ENCODE data around the gene SPIN2B.
"Not testable (repeated sequence)": the region's sequence is repeated elsewhere in the genome, so short reads cannot be mapped to it uniquely, and the experiment has no call there.

The SPIN2B gene

GRCh38 chrX:57104406-57104805 is 16.9 kb downstream of the SPIN2B start:
- no peak overlapping the region for H3K4me3 ChIP-seq (ENCODE audit: low read depth, low read length)
- TF ChIP-seq, protein P1, sequence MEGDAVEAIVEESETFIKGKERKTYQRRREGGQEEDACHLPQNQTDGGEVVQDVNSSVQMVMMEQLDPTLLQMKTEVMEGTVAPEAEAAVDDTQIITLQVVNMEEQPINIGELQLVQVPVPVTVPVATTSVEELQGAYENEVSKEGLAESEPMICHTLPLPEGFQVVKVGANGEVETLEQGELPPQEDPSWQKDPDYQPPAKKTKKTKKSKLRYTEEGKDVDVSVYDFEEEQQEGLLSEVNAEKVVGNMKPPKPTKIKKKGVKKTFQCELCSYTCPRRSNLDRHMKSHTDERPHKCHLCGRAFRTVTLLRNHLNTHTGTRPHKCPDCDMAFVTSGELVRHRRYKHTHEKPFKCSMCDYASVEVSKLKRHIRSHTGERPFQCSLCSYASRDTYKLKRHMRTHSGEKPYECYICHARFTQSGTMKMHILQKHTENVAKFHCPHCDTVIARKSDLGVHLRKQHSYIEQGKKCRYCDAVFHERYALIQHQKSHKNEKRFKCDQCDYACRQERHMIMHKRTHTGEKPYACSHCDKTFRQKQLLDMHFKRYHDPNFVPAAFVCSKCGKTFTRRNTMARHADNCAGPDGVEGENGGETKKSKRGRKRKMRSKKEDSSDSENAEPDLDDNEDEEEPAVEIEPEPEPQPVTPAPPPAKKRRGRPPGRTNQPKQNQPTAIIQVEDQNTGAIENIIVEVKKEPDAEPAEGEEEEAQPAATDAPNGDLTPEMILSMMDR (IDR thresholded peaks at IDR 0.05; ENCODE audit: low read depth, low read length), result no peak

GRCh38 chrX:57103489-57103888 is 17.9 kb downstream of the SPIN2B start:
- H3K4me3 ChIP-seq (ENCODE audit: low read depth, low read length), result no peak overlapping the region
- TF ChIP-seq, protein P1 (IDR thresholded peaks at IDR 0.05; ENCODE audit: low read depth, low read length), result no peak

DNA sequence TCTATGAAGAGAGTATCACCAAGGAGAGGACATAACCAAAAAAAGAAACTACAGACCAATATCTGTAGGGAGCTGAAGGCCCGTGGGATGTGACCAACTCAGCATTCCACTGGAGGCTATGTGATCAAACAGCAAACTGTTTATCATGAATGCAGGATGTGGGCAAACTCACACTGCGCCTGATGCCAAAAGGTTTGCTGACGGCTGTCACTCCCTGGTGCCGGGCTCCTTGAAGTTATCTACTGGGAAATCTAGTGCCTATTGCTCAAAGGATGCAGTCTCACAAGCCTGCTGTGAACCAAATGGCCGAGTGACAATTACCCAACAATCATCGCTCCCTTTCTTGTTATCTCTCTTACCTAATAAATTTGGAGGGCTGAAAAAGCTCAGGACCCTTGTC is 18.4 kb downstream of the SPIN2B start:
- not testable (repeated sequence) for H3K4me3 ChIP-seq (ENCODE audit: low read depth, low read length)

DNA sequence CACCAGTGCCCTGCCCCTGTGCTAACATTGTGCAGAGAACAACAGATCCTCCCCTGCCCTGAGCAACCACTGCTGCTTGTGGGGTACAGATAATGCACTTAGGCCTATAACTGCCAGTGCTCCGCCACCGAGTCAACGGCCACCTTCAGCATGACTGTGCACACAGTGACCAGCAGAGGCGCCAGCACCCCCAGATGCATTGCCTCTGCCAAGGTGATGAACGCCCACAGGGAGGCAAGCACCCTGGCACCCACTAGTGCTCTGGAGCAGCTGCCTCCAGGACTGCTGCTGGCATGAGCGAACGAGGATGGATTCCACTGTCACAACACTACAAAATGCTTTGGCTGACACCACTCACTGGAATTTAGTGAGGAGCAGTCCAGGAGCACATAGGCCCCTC is 38.2 kb downstream of the SPIN2B start:
- TF ChIP-seq, protein P1 (IDR thresholded peaks at IDR 0.05; ENCODE audit: low read depth, low read length), result no peak
- H3K4me3 ChIP-seq (ENCODE audit: low read depth, low read length), result no peak overlapping the region

DNA sequence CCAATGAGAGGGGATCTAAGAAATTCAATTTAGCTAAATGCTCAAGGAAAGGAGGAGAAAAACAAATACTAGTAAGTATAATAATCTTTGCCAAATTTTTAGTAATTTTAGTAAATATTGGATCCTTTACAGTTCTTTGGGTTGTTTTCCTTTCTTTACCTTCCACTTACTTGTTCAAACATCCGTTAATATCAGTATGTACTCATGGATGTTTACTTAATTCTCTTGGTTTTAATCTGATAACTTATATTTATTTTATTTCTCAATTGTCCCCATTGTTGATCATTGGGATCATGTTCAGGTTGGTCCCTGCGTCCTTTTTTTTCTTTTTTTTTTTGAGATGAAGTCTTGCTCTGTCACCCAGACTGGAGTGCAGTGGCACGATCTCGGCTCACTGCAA is 46.9 kb downstream of the SPIN2B start:
- TF ChIP-seq, protein P1 (IDR thresholded peaks at IDR 0.05; ENCODE audit: low read depth, low read length), result no peak
- H3K4me3 ChIP-seq (ENCODE audit: low read depth, low read length), result no peak overlapping the region

GRCh38 chrX:57070185-57070984 is 51.0 kb downstream of the SPIN2B start:
- TF ChIP-seq, protein P1 (IDR thresholded peaks at IDR 0.05; ENCODE audit: low read depth, low read length), result no peak
- no peak overlapping the region for H3K4me3 ChIP-seq (ENCODE audit: low read depth, low read length)

All from WI38 (cell line).